ENCODE measurements around the gene AQP7.

Gene AQP7

DNA sequence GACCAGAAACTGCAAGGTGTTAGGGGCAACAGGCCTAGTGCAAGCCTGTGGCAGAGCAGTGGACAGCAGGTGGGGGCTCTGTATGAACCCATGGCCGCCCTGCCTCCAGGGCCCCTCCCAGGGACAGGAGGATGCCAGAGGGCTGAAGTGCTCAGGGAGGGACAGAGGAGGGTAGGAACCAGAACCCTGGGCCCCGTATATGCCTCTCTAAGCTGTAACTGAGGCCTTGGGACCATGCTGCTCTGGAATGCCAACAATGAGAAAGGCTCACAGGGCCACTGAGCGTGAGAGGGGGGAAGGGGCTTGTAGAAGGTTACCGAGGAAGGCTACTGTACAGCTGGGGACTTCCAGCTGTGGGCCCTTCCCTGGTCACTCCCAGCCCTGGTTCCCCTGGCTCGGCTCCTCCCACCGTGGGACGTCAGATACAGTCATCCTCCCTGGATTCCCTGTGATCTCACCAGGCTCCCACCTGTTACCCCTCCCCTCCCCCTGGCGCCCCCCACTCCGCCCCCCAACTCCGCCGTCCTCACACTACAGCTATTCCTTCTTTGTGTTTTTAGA is 21.1 kb downstream of the AQP7 start:
- H3K27ac ChIP-seq, result no peak overlapping the region
- TF ChIP-seq, protein P1, sequence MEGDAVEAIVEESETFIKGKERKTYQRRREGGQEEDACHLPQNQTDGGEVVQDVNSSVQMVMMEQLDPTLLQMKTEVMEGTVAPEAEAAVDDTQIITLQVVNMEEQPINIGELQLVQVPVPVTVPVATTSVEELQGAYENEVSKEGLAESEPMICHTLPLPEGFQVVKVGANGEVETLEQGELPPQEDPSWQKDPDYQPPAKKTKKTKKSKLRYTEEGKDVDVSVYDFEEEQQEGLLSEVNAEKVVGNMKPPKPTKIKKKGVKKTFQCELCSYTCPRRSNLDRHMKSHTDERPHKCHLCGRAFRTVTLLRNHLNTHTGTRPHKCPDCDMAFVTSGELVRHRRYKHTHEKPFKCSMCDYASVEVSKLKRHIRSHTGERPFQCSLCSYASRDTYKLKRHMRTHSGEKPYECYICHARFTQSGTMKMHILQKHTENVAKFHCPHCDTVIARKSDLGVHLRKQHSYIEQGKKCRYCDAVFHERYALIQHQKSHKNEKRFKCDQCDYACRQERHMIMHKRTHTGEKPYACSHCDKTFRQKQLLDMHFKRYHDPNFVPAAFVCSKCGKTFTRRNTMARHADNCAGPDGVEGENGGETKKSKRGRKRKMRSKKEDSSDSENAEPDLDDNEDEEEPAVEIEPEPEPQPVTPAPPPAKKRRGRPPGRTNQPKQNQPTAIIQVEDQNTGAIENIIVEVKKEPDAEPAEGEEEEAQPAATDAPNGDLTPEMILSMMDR (conservative IDR thresholded peaks at IDR 0.05; ENCODE audit: low read depth), result no peak
- DNase-seq (ENCODE audit: low spot score), result no peak
- POLR2A ChIA-PET (ENCODE audit: low non-redundant PET), result no interaction called here
- CTCF ChIA-PET, result interaction anchor here (0.6 kb wide), 1 partner anchor 30 kb away, joined by 3 read pairs; no protein-coding TSS in a partner anchor

DNA sequence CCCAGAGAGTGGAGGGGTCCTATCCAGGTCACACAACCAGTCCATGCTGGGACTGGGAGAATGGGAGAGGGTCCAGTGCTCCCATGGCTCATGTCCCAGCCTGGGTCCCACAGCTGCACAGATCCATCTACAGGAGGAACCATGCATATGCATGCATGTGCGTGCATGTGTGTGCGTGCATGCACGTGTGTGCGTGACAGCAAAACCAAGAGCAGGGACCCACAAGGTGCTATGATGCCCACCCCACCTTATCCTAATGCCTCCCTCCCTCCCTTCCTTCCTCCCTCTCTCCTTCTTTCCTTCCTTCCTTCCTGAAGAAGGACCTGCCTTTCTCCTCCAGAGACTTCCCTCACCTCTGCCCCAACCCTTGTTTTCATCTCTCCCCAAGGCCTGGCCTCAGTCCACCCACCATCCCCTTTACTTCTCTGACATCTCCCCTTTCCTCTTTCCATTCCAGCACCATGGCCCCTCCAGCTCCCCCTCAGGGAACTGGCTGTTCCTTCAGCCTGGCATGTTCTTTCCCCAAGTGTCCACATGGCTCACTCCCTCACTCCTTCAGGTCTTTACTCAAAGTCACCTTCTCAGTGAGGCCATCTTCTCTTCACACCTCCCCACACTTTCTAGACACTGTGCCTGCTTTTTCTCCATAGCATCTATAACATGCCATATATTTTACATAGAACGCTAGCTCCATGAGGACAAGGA is 21.8 kb downstream of the AQP7 start:
- ChIA-PET POLR2A (ENCODE audit: low non-redundant PET) (no interaction called here), CTCF (interaction anchor here (0.6 to 0.7 kb wide), 2 partner anchors 31 to 1624 kb away, joined by 3 read pairs; no protein-coding TSS in a partner anchor)
- TF ChIP-seq, protein P1 (conservative IDR thresholded peaks at IDR 0.05; ENCODE audit: low read depth), result no peak
- no peak overlapping the region for H3K27ac ChIP-seq
- DNase-seq (ENCODE audit: low spot score), result no peak

DNA sequence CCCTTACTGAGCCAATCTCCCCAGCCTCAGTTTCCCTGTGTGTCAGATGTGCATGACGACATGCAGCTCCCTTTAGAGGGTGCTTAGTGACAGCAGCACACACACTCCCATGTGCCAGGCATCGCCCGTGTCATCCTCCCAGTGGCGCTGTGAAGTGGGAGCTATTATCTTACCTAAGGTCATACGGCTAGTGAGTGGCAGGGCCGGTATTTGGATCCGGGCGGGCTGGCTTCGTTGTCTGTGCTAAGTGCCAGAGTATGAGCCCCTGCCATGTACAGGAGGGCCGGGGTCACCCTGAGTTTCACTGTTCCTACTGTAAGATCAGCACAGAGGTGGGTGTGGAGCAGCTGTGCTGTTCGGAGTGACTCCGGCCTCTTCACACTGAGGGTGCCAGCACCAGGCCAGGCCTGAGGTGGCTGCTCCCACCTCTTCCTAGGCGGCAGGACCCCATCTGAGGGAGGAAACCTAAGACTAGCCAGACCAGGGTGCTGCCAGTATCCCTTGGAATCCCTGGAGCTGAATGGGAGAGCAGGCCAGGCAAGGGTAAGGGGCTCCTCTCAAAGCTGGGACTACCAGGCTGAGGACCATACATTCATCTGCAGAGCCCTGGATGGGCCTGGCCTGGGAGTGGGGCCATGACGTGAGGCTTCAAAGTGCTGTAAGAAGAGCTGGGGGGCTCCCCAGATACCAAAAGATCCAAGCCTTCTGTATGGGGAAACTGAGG is 22.5 kb downstream of the AQP7 start:
- TF ChIP-seq, protein P1 (conservative IDR thresholded peaks at IDR 0.05; ENCODE audit: low read depth), result no peak
- H3K27ac ChIP-seq, result no peak overlapping the region
- POLR2A ChIA-PET (ENCODE audit: low non-redundant PET), result no interaction called here
- CTCF ChIA-PET, result interaction anchor here (0.7 kb wide), 1 partner anchor 1624 kb away, joined by 3 read pairs; no protein-coding TSS in a partner anchor
- DNase-seq (ENCODE audit: low spot score), result no peak

DNA sequence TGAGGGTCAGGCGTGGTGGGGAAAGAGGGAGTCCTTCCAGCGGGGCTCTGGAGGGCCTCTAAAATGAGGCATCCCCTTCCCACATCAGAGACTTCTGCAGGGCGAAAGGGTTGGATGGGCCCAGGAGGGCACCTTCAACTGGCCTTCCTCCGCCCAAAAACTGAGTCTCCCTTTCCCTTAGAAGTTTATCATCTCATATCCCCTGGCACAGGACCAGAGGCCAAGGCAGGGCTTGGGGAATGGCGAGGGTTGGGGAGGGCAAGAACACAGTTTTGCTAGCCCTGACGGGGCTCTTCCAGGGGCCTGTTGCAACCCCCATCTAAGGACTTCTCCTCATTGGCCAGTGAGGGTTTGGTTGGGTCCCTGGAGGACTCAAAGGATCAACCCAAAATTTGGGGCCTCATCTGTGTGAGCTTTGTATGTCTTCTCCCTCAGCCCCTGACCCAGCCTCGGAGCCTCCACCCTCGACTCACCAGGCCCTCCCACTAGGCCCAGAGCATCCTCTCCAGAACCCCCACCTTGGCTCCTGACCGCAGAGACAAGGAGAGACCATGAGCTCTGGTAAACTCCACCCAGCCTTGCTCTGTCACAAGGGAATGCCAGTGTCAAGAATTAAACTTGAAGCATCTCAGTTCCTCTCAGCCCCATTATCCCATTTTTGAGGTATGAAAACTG is 24.1 kb downstream of the AQP7 start:
- TF ChIP-seq, protein P1 (conservative IDR thresholded peaks at IDR 0.05; ENCODE audit: low read depth), result no peak
- POLR2A ChIA-PET (ENCODE audit: low non-redundant PET), result no interaction called here
- CTCF ChIA-PET, result no interaction called here
- DNase-seq (ENCODE audit: low spot score), result no peak
- no peak overlapping the region for H3K27ac ChIP-seq

DNA sequence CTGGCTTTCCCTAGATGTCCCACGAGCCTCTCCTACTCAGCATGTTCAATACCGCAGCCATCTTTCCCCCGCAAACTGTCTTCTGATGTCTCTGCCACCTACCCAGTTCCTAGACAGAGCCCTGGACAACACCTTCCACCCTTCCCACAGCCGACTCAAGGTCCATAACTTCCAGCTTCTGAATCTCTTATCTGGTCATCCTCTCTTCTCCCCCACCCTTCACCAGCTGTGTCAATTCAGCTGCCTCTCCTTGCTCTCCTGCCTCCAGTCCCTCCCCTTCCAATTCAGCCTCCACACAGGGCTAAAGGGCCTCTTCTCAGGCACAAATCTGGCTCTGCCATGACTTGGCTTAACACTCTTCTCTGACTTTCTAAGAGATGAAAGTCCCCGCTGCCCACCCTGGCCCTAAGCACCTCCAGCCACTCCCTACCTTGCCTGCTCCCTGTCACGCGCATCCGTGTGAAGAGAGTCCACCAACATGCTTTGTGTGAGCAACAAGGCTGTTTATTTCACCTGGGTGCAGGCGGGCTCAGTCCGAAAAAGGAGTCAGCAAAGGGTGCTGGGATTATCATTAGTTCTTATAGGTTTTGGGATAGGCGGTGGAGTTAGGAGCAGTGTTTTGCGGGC is 25.2 kb downstream of the AQP7 start:
- ChIA-PET POLR2A (ENCODE audit: low non-redundant PET) (no interaction called here), CTCF (no interaction called here)
- TF ChIP-seq, protein P1 (conservative IDR thresholded peaks at IDR 0.05; ENCODE audit: low read depth), result no peak
- peak overlapping the region; percentile 30 for H3K27ac ChIP-seq
- no peak for DNase-seq (ENCODE audit: low spot score)

Data from RWPE1 (cell line).